HG03135 (cell line): Measurements from ENCODE around the gene PDE8B.

Experiments
- ATAC-seq: cut with Tn5 transposase; IDR thresholded peaks from one replicate; pipeline ENCODE4 v1.9.1; 2021; ENCODE audit warnings: mild to moderate bottlenecking, moderate library complexity; ENCODE audit not compliant: unreplicated experiment

Gene PDE8B

DNA sequence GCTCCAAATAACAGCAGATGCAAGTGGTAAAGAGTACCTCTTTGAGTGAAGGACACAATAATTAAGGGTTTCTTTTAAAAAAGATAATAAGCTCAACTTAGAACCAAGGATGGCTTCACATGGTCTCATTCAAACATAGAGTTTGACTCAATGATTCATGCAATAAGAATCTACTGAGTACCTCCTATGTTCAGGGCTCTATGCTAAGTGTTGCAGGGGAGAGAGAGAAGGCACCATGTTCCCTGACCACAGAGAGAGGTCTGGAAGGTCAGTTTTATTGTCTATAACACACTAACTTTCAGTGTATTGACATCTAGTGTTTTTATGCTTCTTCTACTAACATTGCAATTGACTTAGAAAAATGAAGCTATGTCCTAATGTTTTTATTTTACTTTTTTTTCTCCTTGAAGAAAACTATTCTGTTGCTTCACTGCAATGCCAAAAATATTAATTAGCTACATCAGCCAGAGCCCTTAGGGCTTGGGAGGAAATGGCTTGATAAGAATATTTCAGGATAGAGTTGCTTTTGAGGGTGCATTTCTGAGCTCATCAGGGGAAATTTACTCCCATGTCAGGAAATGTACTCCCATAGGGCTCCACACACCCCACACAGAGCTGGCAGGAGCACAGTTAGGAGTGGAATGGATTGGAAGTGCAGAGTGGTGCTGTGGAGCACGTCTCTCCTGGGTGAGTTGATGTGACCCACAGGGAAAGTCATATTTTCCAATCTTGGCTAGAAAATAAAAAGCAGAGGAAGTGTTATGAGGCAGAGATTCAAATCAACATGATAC is 106.6 kb downstream of the PDE8B start:
- no peak for ATAC-seq

DNA sequence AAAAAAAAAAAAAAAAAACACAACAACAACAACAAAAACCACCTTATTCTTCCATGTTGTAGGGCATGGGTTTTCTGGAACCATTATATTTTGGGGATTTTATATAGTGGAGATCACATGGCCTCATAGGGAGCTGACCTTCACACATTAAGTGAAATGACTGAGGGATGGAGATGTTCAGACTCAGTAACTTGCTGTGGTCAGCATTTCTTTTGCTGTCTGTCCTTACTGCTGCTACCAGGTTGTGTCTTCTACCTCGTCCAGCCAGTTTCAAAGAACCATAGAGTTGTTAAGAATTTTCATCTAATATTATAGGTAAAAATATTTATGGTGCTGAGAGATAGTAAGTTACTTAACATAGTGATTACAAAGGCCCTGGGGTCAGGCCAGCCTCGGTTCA is 107.6 kb downstream of the PDE8B start:
- no peak for ATAC-seq

DNA sequence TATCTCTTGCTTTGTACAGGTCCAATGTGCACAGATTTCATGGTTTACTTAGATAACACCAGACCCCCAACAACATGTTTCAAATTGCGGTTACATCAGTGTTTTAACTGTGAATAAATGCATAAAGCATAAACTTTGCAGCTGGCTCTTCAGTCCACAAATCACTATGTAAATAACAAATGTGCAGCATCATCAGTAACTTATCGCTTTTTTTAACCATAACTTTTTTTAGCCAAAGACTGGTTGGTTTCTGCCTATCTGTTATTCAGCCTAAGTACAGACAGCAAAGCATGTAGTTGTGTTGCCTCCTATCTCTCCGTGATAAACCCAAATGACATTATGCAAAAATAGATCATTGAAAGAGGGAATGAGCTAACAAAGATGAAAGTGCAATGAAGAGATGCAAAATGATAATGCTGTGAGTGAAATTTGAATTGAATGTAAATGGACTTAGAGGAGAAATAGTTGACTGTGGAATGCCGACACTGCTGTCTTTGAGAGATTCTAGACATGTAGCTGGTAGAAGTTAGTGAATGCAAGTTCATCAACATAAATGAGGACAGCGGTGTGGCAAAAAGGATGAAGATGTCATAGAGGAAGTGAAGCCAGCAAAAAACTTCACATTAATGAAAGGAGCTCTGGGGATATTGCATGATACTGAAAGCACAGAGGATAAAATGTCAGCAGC is 108.8 kb downstream of the PDE8B start:
- ATAC-seq: no peak

DNA sequence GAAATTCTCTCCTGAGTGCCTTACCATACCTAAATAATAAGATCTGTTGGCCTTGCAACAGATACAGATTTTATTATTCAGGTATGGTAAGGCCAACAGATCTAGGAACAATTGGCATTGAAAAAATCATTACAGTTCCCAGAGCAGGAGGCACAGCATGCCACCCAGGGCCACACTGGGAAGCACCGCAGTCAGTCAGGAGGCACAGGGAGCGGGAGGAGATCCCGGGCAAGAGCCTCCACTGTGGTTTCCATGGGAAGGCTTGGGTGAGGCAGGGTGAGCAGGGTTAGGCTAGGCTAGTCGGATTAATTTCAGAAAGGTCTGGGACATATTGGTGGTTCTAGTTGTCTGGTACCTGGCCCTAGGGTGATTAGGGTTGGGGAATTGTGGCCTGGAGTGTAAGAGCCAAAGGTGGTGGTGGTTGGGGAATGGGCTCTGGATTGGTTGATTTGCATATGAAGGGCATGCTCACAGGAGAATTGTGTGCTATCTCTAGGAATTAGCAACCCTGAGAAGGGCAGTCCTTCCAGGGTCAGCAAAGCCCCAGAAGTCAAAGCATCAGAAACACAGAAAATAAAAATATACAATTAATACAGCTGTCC is 111.4 kb downstream of the PDE8B start:
- no peak for ATAC-seq

DNA sequence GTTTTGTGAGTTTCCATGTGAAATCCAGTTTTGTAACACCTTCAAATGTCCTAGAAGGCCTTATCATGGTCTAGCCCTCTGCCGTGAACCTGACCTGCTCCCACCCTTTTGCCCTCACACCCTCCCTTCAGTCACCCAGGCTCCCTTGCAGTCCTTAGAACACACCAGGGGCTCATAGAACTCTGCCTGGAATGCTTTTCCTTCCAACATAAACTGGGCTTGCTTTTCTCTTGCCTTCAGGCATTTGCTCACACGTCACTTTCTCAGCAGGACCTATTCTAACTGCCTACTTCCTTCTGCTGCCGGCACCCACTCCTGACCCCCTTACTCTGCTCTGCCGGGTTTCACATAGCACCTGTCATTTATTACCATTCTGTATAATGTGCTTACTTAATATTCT is 111.9 kb downstream of the PDE8B start:
- no peak for ATAC-seq

DNA sequence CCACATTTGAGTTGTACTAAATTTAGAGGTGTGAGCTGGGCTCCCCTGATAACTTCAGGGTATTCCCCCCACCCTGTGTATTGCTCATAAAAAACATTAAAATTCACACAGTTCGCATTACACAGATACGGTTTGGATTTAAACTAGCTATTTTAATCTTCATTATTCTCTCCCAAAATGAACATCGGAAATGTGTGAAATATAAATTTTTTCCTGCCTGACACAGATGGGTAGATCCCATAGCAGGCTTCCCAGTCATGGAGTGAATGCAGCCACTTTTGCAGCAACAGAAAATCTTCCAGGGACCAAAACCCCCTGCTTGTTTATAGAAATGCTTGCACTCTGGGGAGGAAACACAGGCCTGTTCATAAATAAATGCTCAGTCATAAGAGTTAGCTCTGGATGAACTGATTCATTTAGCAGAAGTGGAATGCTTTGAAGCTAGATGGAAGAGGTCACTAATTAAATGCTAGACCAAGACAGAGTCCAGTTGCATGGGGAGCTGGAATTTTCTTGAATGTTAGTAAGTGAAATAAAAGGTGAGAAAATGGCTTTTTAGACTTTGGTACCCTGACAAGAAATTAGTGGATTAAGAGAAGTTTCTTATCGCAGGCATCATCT is 115.6 kb downstream of the PDE8B start:
- no peak for ATAC-seq

DNA sequence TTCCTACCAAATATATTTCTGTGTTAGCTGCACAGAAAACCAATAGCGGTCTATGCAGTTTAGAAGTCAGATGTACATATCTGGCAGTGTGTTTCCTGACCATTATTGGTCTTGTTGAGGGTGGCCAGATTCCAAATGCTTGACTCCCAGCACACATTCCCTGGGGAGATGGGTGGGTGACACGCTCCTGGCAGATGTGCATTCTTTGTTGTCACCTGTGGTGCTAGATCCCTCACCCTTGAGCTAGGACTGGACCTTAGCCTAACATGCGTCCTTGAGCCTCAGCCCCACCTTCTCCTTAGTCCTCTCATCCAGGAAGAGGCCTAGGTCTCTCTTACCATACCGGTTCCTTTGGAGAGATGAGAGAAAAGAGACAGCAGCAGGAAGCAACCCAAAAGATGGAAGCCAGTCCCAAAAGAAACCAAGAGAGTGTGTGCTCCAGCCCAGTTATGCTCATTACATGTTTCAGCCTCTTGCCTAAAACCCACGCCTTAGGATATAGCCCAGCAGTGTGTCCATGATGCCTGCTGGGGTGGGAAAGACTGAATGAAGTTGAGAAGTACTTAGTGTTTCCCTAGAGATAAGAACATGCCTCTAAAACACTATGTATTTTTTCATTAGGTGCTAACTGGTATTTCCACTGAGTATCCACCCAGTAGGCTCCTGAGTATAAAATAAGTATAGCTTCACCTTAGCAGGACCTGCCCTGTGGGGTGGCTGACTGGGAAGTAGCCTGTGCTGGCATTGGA is 116.7 kb downstream of the PDE8B start:
- no peak for ATAC-seq

DNA sequence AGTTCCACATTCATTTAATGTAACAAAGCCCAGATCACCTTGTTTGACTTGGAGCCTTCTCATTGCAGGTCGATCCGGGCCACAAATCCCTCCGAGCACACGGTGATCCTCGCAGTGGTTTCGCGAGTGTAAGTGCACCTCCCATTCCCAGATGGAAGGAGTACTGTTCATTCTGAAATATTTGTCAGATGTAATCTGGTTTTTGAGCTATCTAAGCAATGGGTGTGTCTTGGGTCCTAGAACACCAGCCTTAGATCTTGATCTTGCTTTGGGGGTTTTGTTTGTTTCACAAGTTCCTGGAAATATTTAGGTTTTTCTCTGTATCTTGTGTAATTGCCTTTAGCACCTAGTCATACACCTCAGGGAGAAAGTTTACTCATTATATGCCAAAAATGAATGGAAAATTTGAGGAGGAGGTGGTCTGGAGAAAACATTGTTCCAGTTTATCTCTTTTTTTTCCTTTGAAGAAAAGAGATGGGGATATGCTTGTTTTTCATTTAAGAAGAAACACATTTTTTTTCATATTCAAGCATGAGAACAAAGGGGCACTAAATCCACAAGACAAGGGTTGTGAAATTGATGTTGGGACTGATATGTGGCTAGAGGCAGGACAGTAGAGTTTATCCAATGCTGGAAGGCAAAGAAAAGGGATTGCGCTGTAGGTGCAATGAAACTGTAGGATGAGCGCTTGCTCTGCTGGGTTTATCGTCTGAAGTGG is 118.6 kb downstream of the PDE8B start:
- no peak for ATAC-seq

DNA sequence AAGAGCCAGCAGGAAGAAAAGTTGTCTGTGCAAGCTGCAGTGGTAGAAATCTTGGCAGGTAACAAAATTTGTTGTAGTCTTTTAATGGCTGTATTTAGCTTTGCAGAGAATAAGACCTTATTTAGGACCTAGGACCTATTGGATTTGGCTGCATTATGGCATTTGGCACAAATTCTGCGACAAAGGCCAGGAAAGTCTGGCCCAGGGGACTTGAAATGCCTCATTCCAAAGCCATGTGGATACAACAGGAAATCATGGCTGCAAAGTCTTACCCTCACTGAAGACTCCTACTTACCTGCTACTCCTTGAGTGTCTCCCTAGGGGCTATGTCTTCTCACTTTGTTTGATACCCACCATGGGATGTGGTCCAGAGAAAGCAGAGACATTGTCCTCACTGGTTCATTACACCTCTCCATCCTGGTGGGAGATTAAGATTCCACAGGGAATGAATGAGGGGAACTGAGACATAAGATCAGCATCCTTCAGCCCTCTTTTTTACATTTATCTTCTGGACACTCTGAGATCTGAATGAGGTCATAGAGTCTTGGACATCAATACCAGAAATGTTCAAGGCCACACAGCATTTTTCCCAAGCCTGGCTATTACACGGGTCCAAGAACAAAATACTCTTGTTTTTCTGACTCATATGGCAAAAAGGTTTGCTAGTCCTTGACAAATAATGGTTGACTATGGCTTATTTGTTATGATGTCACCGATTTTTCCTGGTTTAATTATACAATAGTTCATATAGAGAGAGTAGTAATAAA is 119.4 kb downstream of the PDE8B start:
- ATAC-seq: no peak

DNA sequence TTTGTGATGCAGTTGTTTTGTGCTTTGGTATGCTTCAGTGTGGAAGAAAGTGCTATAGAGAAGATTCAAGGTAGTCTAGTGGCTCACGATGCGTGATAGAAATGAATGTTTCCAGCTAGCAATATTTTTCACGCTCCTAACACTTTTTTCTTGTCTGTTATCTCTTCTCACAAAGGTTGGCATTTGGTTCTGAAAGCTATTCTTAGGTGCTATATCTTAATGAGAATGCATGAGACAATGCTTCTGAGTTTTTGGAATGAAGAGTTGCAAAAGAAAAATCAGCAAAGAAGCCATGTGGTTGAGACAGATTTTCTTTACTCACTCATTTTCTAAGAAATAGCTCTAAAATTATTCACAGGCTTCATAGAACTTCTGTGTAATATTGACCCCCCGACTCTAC is 122.6 kb downstream of the PDE8B start:
- no peak for ATAC-seq

DNA sequence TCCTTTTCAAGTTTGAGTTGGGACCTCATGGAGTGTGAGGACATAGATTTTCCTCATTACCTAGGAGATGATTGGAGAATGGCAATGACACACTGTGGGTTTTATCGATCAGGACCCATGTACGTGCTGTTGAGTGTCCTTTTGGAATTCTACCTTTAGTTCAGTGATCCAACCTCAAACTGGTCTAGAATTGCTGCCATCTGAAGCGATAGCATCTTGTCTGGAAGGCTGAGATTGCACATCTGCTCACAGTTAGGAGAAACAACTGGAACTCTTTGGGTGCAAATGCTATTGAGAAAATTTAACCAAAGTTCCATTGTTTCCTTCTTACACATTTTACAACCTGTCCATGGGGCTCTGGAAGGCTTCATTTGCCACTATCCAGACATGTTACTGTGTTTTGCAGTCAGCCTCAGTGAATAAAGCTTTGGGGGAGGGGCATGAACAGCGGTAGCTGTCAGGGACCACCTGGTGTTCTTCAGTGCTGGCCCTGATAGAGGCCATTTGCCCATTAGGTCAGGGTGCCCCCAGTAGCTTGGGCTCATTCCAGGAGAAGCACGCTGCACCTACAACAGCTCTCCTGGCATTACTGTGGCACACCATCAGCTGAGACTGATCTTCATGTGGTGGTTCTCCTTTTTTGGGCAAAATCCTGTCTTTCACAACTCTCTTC is 123.1 kb downstream of the PDE8B start:
- ATAC-seq: no peak

DNA sequence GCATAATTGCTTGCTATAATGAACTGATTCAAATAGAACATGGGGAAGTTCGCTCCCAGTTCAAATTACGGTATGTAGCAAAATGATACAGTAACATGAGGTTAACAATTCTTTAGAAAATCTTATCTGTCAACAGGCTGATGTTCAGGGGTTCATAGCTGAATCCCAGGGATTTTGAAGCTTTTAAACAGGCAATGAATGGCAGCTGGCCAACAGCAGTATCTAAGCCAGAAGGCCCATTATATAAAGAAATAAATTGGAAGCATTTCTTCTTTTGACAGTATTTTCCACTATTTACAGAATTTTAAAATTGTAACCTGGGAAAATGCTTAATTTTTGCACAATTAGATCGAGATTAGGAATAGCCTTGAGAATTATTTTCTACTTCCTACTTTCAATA is 126.8 kb downstream of the PDE8B start:
- ATAC-seq: no peak

DNA sequence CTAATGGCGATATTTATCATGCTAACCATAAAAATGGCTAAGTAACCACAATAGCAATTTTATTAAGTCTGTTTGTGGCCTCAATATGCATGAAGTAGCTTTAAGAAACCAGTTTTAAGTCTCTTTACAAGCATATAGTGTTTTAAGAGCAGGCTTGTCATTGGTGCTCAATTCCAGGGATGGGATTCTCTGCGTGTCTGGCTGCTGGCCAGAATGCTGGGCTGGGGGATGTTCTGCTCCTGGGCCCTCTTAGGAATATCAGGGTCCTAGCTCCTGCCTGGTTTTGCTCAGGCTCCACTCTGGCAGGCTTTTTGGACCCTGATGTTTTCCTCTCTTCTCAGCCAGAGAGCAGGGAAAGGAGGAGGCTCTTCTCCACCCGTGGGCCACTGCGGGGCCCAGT is 127.2 kb downstream of the PDE8B start:
- no peak for ATAC-seq

DNA sequence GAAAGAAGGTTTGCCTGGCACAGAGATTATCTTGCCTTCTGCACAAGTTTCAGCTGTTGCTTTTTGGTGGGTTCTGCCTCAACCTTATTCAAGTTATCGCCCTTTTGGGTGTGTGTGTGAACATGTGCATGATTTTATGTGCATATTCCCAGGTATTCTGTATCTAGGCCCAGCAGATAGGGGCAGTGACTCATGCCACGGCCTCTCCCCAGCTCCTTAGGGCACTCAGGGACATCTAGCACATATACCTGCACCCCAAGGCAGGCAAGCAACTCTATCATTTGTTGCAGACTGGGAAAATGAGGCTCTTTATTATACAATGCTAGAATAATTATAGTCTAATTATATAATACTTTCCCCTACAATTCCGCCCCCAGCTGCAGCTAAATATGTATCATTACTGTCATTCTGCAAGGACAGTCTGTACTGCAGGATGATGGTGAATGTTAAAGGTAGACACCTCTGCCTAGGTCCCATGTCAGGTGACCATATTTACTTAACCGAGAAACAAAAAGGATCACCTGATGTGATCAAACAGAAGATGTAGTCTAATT is 128.9 kb downstream of the PDE8B start:
- no peak for ATAC-seq

DNA sequence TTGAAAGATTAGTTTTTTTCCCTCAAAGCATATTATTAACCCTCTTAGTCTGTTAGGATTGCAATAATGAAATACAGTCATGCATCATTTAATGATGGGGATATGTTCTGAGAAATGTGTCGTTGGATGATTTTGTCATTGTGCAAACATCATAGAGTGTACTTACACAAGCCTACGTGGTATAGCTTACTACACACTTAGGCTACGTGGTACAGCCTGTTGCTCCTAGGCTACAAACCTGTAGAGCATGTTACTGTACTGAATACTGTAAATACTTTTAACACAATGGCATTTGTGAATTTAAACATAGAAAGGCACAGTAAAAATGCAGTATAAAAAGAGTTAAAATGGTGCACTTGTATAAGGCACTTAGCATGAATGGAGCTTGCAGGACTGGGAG is 132.7 kb downstream of the PDE8B start:
- no peak for ATAC-seq

DNA sequence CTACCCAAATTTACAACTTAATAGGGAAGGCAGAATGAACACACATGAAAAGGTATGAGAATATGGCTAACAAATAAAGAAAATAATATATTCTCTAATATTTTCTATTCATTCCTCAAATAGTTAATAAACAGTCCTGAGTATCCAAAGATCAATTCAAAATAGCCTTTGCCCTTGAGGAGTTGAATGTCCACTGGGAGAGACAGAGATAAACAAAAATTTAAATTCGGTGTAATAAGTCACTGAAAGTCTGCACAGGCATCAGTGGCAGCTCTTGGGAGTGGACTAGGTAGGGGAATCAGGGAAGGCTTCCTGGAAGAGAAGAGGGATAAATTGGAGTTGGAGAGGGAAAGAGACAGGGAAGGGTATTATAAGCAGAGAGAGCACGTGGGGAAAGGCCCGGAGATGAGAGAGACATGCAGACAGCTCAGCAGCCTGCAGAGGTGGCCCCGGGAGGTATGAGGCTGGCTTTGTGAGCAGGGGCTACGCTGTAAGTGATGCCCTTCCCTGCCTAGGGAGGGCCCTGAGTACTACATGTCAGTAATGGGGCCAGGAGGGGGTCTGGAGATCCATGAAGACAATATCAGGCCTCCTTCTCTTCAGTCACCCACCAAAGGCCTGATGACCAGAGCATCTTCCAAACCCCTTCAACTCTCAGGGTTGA is 137.1 kb downstream of the PDE8B start:
- ATAC-seq: no peak

DNA sequence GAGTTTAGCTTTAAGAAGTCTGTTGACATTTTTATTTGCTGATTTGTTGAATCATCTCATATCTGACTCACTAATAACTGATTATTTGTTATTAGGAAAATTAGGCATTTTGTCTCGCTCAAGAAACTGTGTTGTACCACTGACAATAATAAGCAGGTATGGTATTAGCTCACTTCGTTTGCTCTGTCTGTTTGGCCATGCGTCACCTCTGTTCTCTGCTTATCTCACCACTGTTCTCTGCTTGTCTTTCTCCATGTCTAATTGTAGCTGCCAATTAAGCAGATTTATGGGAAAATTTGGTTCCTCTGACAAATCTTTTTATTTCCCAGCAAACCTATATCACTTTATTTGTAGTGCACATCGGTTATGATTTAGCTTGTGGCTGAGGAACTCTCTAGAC is 142.8 kb downstream of the PDE8B start:
- ATAC-seq: no peak

DNA sequence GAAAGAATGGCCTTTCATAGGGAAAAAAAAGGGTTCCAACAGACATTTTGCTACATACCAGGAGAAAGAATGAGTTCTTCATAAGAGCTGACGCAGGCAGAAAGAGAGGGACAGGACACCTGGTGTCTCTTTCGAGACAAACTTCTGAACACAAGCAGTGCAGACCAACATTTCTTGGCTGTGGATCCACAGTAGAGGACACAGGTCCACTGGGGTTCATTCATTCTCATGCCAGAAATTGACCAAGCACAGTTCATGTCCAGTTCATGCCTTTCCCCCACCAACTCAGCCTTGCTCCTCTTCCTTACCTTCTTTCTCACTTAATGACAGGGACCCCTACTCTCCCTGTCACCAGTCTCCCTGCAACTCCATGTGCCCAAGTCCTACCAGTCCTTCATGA is 144.0 kb downstream of the PDE8B start:
- ATAC-seq: no peak
